SK-N-SH treated with all-trans-retinoic acid at 6 μM for 48 hours (cell line): ENCODE measurements around the gene CALM3.

Source experiments
- CSDC2 ChIP-seq: fragments of 250-450 bp; sonication (Bioruptor Pico); IDR thresholded peaks from 2 replicates; pipeline ENCODE4 v1.5.0; 2020; ENCODE audit warnings: mild to moderate bottlenecking, moderate library complexity
- GLIS3 ChIP-seq: fragments of 250-450 bp; sonication (Bioruptor Pico); IDR thresholded peaks from 2 replicates; pipeline ENCODE4 v1.5.0; 2020; ENCODE audit warnings: mild to moderate bottlenecking, moderate library complexity
- TCF4 ChIP-seq: fragments of 250-450 bp; sonication (Bioruptor Pico); IDR thresholded peaks from 2 replicates; pipeline ENCODE4 v1.8.0; 2021; ENCODE audit warnings: mild to moderate bottlenecking, moderate library complexity, borderline replicate concordance
- TOX ChIP-seq: fragments of 250-450 bp; sonication (Bioruptor Pico); IDR thresholded peaks from 2 replicates; pipeline ENCODE4 v1.8.0; 2021; ENCODE audit warnings: mild to moderate bottlenecking, moderate library complexity, borderline replicate concordance
- ZFP3 ChIP-seq: fragments of 250-450 bp; sonication (Bioruptor Pico); IDR thresholded peaks from 2 replicates; pipeline ENCODE4 v1.5.0; 2020; ENCODE audit warnings: mild to moderate bottlenecking, moderate library complexity
- ZFP30 ChIP-seq: fragments of 450-650 bp; formaldehyde crosslinking; IDR thresholded peaks from 2 replicates; pipeline ENCODE4 v1.5.0; 2022; ENCODE audit warnings: mild to moderate bottlenecking, moderate library complexity
- ZNF565 ChIP-seq: fragments of 450-650 bp; formaldehyde crosslinking; conservative IDR thresholded peaks from 2 replicates; pipeline ENCODE4 v1.5.0; 2020; ENCODE audit warnings: low read depth, mild to moderate bottlenecking, moderate library complexity
- ZNF70 ChIP-seq: fragments of 450-650 bp; formaldehyde crosslinking; IDR thresholded peaks from 2 replicates; pipeline ENCODE4 v1.5.0; 2020; ENCODE audit warnings: mild to moderate bottlenecking, moderate library complexity
- TF ChIP-seq, protein P1 (sequence below): fragments of 250-450 bp; sonication (Bioruptor Pico); IDR thresholded peaks from 2 replicates; pipeline ENCODE4 v1.5.1; 2020; ENCODE audit warnings: low read depth, mild to moderate bottlenecking, moderate library complexity
- TF ChIP-seq, protein P2 (sequence below): fragments of 250-450 bp; sonication (Bioruptor Pico); IDR thresholded peaks from 2 replicates; pipeline ENCODE4 v1.8.0; 2020; ENCODE audit warnings: mild to moderate bottlenecking, moderate library complexity, borderline replicate concordance

DNA sequence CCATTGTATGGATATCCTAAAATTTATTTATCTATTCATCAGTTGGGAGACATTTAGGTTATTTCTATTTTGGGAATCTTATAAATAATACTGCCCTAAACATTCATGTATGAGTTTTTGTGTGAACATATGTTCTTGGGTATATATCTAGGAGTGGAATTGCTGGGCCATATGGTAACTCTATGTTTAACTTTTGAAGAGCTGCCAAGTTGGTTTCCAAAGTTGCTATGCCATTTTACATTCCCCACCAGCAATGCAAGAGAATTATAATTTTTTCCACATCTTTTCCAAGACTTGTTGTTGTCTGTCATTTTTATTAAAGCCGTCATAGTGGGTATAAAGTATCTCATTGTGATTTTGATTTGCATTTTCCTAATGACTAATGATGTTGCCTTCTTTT lies 48.2 kb upstream of the CALM3 start:
- TF ChIP-seq, protein P1, sequence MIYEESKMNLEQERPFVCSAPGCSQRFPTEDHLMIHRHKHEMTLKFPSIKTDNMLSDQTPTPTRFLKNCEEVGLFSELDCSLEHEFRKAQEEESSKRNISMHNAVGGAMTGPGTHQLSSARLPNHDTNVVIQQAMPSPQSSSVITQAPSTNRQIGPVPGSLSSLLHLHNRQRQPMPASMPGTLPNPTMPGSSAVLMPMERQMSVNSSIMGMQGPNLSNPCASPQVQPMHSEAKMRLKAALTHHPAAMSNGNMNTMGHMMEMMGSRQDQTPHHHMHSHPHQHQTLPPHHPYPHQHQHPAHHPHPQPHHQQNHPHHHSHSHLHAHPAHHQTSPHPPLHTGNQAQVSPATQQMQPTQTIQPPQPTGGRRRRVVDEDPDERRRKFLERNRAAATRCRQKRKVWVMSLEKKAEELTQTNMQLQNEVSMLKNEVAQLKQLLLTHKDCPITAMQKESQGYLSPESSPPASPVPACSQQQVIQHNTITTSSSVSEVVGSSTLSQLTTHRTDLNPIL, result no peak
- TF ChIP-seq ZNF70 (CRISPR knock-in tag) (no peak), ZFP30 (CRISPR knock-in tag) (no peak), CSDC2 (no peak), TCF4 (CRISPR knock-in tag) (no peak), GLIS3 (CRISPR knock-in tag) (no peak), ZFP3 (no peak), TOX (no peak), ZNF565 (no peak)
- TF ChIP-seq, protein P2, sequence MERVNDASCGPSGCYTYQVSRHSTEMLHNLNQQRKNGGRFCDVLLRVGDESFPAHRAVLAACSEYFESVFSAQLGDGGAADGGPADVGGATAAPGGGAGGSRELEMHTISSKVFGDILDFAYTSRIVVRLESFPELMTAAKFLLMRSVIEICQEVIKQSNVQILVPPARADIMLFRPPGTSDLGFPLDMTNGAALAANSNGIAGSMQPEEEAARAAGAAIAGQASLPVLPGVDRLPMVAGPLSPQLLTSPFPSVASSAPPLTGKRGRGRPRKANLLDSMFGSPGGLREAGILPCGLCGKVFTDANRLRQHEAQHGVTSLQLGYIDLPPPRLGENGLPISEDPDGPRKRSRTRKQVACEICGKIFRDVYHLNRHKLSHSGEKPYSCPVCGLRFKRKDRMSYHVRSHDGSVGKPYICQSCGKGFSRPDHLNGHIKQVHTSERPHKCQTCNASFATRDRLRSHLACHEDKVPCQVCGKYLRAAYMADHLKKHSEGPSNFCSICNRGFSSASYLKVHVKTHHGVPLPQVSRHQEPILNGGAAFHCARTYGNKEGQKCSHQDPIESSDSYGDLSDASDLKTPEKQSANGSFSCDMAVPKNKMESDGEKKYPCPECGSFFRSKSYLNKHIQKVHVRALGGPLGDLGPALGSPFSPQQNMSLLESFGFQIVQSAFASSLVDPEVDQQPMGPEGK (CRISPR knock-in tag), result no peak
